ENCODE measurements around the gene PKD2L2.
"Not testable (repeated sequence)": the region's sequence is repeated elsewhere in the genome, so short reads cannot be mapped to it uniquely, and the experiment has no call there.

The PKD2L2 gene

GRCh38 chr5:137916923-137917322 is 27.7 kb downstream of the PKD2L2 start:
- Mint-ChIP-seq H3K27ac (no peak overlapping the region), H3K36me3 (ENCODE audit: low read depth) (peaks cover 7% of the 10 kb centered on the region), H3K9me3 (peaks cover 11% of the 10 kb centered on the region), H3K27me3 (peaks cover 3% of the 10 kb centered on the region), H3K4me1 (ENCODE audit: low read depth) (no peaks in the 10 kb centered on the region), H3K4me3 (no peak overlapping the region)

GRCh38 chr5:137921931-137922330 is 32.7 kb downstream of the PKD2L2 start:
- H3K4me1 Mint-ChIP-seq (ENCODE audit: low read depth) = no peaks in the 10 kb centered on the region
- H3K4me3 Mint-ChIP-seq = no peak overlapping the region
- H3K9me3 Mint-ChIP-seq = peaks cover under 1% of the 10 kb centered on the region
- H3K36me3 Mint-ChIP-seq (ENCODE audit: low read depth) = peaks cover under 1% of the 10 kb centered on the region
- H3K27me3 Mint-ChIP-seq = no peaks in the 10 kb centered on the region
- H3K27ac Mint-ChIP-seq = no peak overlapping the region

GRCh38 chr5:137923856-137924255 is 34.6 kb downstream of the PKD2L2 start:
- Mint-ChIP-seq H3K27ac (no peak overlapping the region), H3K4me3 (no peak overlapping the region)

GRCh38 chr5:137932800-137933199 is 43.5 kb downstream of the PKD2L2 start:
- Mint-ChIP-seq H3K4me3 (no peak overlapping the region), H3K27ac (no peak overlapping the region), H3K4me1 (ENCODE audit: low read depth) (peaks cover 21% of the 10 kb centered on the region), H3K27me3 (no peaks in the 10 kb centered on the region), H3K9me3 (no peaks in the 10 kb centered on the region), H3K36me3 (ENCODE audit: low read depth) (peaks cover 12% of the 10 kb centered on the region)

More at GRCh38 chr5:137923856-137924255, 34.6 kb downstream of the PKD2L2 start:
- Mint-ChIP-seq H3K36me3 (ENCODE audit: low read depth) (no peaks in the 10 kb centered on the region), H3K4me1 (ENCODE audit: low read depth) (no peaks in the 10 kb centered on the region), H3K27me3 (no peaks in the 10 kb centered on the region), H3K9me3 (no peaks in the 10 kb centered on the region)

- H3K36me3 Mint-ChIP-seq (ENCODE audit: low read depth) = peaks cover 13% of the 10 kb centered on the region
- H3K27ac Mint-ChIP-seq = no peak overlapping the region
- no peaks in the 10 kb centered on the region for H3K9me3 Mint-ChIP-seq
- peaks cover 28% of the 10 kb centered on the region for H3K4me1 Mint-ChIP-seq (ENCODE audit: low read depth)
- H3K4me3 Mint-ChIP-seq = no peak overlapping the region
- no peaks in the 10 kb centered on the region for H3K27me3 Mint-ChIP-seq
Observed at GRCh38 chr5:137933491-137933911, 44.2 kb downstream of the PKD2L2 start.

GRCh38 chr5:137935190-137935589 is 45.9 kb downstream of the PKD2L2 start:
- peak overlapping the region; percentile 65 for H3K27ac Mint-ChIP-seq
- H3K27me3 Mint-ChIP-seq = no peaks in the 10 kb centered on the region
- peaks cover 39% of the 10 kb centered on the region for H3K4me1 Mint-ChIP-seq (ENCODE audit: low read depth)
- no peaks in the 10 kb centered on the region for H3K9me3 Mint-ChIP-seq
- no peak overlapping the region for H3K4me3 Mint-ChIP-seq
- peaks cover 29% of the 10 kb centered on the region for H3K36me3 Mint-ChIP-seq (ENCODE audit: low read depth)

GRCh38 chr5:137935694-137936093 is 46.4 kb downstream of the PKD2L2 start:
- peaks cover 39% of the 10 kb centered on the region for H3K4me1 Mint-ChIP-seq (ENCODE audit: low read depth)
- H3K27me3 Mint-ChIP-seq = no peaks in the 10 kb centered on the region
- H3K27ac Mint-ChIP-seq = peak overlapping the region; percentile 65
- H3K4me3 Mint-ChIP-seq = no peak overlapping the region
- H3K36me3 Mint-ChIP-seq (ENCODE audit: low read depth) = peaks cover 34% of the 10 kb centered on the region
- no peaks in the 10 kb centered on the region for H3K9me3 Mint-ChIP-seq

- no peaks in the 10 kb centered on the region for H3K27me3 Mint-ChIP-seq
- H3K4me1 Mint-ChIP-seq (ENCODE audit: low read depth) = peaks cover 39% of the 10 kb centered on the region
- H3K27ac Mint-ChIP-seq = peak overlapping the region; percentile 89
- peaks cover 57% of the 10 kb centered on the region for H3K36me3 Mint-ChIP-seq (ENCODE audit: low read depth)
- H3K4me3 Mint-ChIP-seq = no peak overlapping the region
- H3K9me3 Mint-ChIP-seq = no peaks in the 10 kb centered on the region
Observed at GRCh38 chr5:137937994-137938750, 48.9 kb downstream of the PKD2L2 start.

GRCh38 chr5:137938751-137939143 is 49.5 kb downstream of the PKD2L2 start:
- no peaks in the 10 kb centered on the region for H3K9me3 Mint-ChIP-seq
- peaks cover 39% of the 10 kb centered on the region for H3K4me1 Mint-ChIP-seq (ENCODE audit: low read depth)
- no peaks in the 10 kb centered on the region for H3K27me3 Mint-ChIP-seq
- H3K36me3 Mint-ChIP-seq (ENCODE audit: low read depth) = peaks cover 58% of the 10 kb centered on the region
- H3K4me3 Mint-ChIP-seq = peak overlapping the region; percentile 41
- peak overlapping the region; percentile 89 for H3K27ac Mint-ChIP-seq

GRCh38 chr5:137939331-137939730 is 50.1 kb downstream of the PKD2L2 start:
- no peaks in the 10 kb centered on the region for H3K9me3 Mint-ChIP-seq
- H3K4me3 Mint-ChIP-seq = peak overlapping the region; percentile 41
- peaks cover 39% of the 10 kb centered on the region for H3K4me1 Mint-ChIP-seq (ENCODE audit: low read depth)
- H3K36me3 Mint-ChIP-seq (ENCODE audit: low read depth) = peaks cover 64% of the 10 kb centered on the region
- peak overlapping the region; percentile 89 for H3K27ac Mint-ChIP-seq
- H3K27me3 Mint-ChIP-seq = no peaks in the 10 kb centered on the region

GRCh38 chr5:137944280-137944679 is 55.0 kb downstream of the PKD2L2 start:
- not testable (repeated sequence) for H3K27ac Mint-ChIP-seq; H3K4me1 Mint-ChIP-seq (ENCODE audit: low read depth); H3K27me3 Mint-ChIP-seq; H3K4me3 Mint-ChIP-seq; H3K9me3 Mint-ChIP-seq
- H3K36me3 Mint-ChIP-seq (ENCODE audit: low read depth) = peaks cover 91% of the 10 kb centered on the region

GRCh38 chr5:137945825-137946224 is 56.6 kb downstream of the PKD2L2 start:
- Mint-ChIP-seq H3K9me3 (no peaks in the 10 kb centered on the region), H3K36me3 (ENCODE audit: low read depth) (peaks cover 87% of the 10 kb centered on the region), H3K27ac (no peak overlapping the region), H3K4me3 (no peak overlapping the region), H3K4me1 (ENCODE audit: low read depth) (no peaks in the 10 kb centered on the region), H3K27me3 (no peaks in the 10 kb centered on the region)

GRCh38 chr5:137954131-137954879 is 65.0 kb downstream of the PKD2L2 start:
- Mint-ChIP-seq H3K36me3 (ENCODE audit: low read depth) (peaks cover 41% of the 10 kb centered on the region), H3K27ac (no peak overlapping the region), H3K9me3 (no peaks in the 10 kb centered on the region), H3K4me3 (no peak overlapping the region), H3K27me3 (no peaks in the 10 kb centered on the region), H3K4me1 (ENCODE audit: low read depth) (no peaks in the 10 kb centered on the region)

GRCh38 chr5:137957948-137958347 is 68.7 kb downstream of the PKD2L2 start:
- Mint-ChIP-seq H3K36me3 (ENCODE audit: low read depth) (peaks cover 48% of the 10 kb centered on the region), H3K9me3 (no peaks in the 10 kb centered on the region), H3K4me3 (no peak overlapping the region), H3K27me3 (no peaks in the 10 kb centered on the region), H3K27ac (no peak overlapping the region), H3K4me1 (ENCODE audit: low read depth) (no peaks in the 10 kb centered on the region)

- Mint-ChIP-seq H3K9me3 (no peaks in the 10 kb centered on the region), H3K4me1 (ENCODE audit: low read depth) (no peaks in the 10 kb centered on the region), H3K27me3 (no peaks in the 10 kb centered on the region), H3K36me3 (ENCODE audit: low read depth) (peaks cover 49% of the 10 kb centered on the region), H3K27ac (no peak overlapping the region), H3K4me3 (no peak overlapping the region)
Observed at GRCh38 chr5:137959488-137959887, 70.2 kb downstream of the PKD2L2 start.
